Nephron (organoid): ENCODE results near the gene UTS2R.
"Not testable (repeated sequence)": the region's sequence is repeated elsewhere in the genome, so short reads cannot be mapped to it uniquely, and the experiment has no call there.

ENCODE experiments used
- H3K27ac Mint-ChIP-seq, 3 experiments: 2 replicates each; pipeline ENCODE4 v1.8.0; 2020; ENCODE audit warnings: mixed read lengths in 3 of 3, mild to moderate bottlenecking in 2 of 3, moderate library complexity in 1 of 3
- H3K27me3 Mint-ChIP-seq: 2 replicates; pipeline ENCODE4 v1.8.0; 2021; ENCODE audit warnings: low read depth, mild to moderate bottlenecking, moderate library complexity, mixed read lengths
- H3K36me3 Mint-ChIP-seq: 2 replicates; pipeline ENCODE4 v1.8.0; 2020; ENCODE audit warnings: low read depth, mixed read lengths
- H3K4me1 Mint-ChIP-seq: 2 replicates; pipeline ENCODE4 v1.8.0; 2020; ENCODE audit warnings: mixed read lengths
- H3K4me3 Mint-ChIP-seq, 3 experiments: 2 replicates each; pipeline ENCODE4 v1.8.0; 2020; ENCODE audit warnings: mild to moderate bottlenecking in 3 of 3, mixed read lengths in 3 of 3, moderate library complexity in 2 of 3
- H3K9me3 Mint-ChIP-seq: 2 replicates; pipeline ENCODE4 v1.8.0; 2020; ENCODE audit warnings: mixed read lengths
- CTCF ChIP-seq, 3 experiments: fragments of 200-600 bp; sonication (generic); IDR thresholded peaks; one replicate each; pipeline ENCODE4 v1.5.0; 2021; ENCODE audit warnings: antibody characterized with exemption in 3 of 3; ENCODE audit not compliant: unreplicated experiment in 3 of 3

The UTS2R gene

DNA sequence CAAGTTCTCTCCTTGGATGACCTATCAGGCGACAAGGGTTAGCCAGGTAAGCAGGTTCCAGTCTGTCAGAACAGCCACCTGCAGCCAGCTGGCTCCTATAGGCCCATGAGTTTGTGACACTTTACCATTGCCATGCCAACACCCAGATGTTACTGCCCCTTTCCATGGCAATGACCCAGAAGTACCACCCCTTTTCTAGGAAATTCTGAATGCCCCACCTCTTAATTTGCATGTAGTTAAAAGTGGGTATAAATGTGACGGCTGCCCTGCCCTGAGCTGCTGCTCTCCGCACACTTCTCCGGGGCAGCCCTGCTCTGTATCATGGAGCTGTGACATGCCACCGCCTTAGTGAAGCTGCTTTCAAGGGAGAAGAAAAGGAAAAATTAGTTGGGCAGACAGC is 28.0 kb upstream of the UTS2R start:
- Mint-ChIP-seq H3K27ac (peak overlapping the region; percentile 8 to 85 (median 85)), H3K9me3 (peaks cover 14% of the 10 kb centered on the region), H3K27me3 (peaks cover 12% of the 10 kb centered on the region), H3K4me3 (no peak overlapping the region), H3K4me1 (peaks cover 34% of the 10 kb centered on the region), H3K36me3 (peaks cover 3% of the 10 kb centered on the region)
- no peak for TF ChIP-seq CTCF (IDR thresholded peaks at IDR 0.05; ENCODE audit: unreplicated experiment in 3 of 3)

GRCh38 chr17:82344175-82344907 is 27.2 kb upstream of the UTS2R start:
- Mint-ChIP-seq H3K4me3 (no peak overlapping the region), H3K27me3 (peaks cover 5% of the 10 kb centered on the region), H3K4me1 (peaks cover 34% of the 10 kb centered on the region), H3K9me3 (peaks cover 11% of the 10 kb centered on the region), H3K27ac (peak overlapping the region in 2 of 3 experiments; percentile 87 to 91), H3K36me3 (peaks cover 3% of the 10 kb centered on the region)
- TF ChIP-seq CTCF (IDR thresholded peaks at IDR 0.05; ENCODE audit: unreplicated experiment in 3 of 3), result no peak

DNA sequence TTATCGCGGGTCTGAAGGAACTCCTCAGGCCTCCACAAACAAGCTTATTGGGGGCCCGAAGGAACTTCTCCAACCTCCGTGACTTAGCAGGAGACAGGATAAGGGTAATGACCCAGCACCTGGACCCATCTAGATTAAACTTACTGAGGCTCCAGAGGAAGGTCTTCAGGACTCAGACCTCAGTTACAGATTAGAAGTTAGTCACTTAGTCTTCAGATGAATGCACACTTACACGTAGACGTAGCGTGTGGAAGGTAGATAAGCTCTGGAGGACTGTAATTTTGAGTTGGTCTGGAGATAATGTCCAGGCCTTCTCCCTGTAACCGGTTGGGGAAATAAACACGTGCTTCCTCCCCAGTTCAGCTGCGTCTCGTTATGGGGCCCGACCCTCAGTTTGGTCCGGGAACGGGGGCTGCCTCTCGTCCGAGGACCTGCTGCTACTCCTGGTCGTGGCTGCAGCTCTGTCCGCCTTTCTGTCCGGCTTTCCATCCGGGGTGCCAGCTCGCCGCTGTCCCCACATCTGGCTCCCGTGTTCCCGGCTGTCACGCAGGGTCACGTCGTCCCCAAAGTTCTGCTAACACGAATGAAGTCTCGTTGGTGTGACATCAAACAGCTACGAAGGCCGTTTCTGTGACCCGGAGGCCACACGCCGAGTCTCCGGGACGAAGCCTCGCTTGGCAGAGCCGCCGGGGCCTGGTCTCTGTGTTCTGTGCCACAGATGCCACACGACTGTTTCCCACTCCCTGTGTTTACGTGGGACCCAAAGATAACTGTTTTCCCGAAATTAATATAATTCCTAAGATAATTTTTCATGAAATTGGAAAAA is 26.2 kb upstream of the UTS2R start:
- Mint-ChIP-seq H3K9me3 (peaks cover 11% of the 10 kb centered on the region), H3K4me1 (peaks cover 37% of the 10 kb centered on the region), H3K36me3 (peaks cover 3% of the 10 kb centered on the region), H3K27me3 (peaks cover 3% of the 10 kb centered on the region), H3K27ac (peak overlapping the region in 2 of 3 experiments; percentile 87 to 91), H3K4me3 (no peak overlapping the region)
- TF ChIP-seq CTCF (IDR thresholded peaks at IDR 0.05; ENCODE audit: unreplicated experiment in 3 of 3), result no peak

DNA sequence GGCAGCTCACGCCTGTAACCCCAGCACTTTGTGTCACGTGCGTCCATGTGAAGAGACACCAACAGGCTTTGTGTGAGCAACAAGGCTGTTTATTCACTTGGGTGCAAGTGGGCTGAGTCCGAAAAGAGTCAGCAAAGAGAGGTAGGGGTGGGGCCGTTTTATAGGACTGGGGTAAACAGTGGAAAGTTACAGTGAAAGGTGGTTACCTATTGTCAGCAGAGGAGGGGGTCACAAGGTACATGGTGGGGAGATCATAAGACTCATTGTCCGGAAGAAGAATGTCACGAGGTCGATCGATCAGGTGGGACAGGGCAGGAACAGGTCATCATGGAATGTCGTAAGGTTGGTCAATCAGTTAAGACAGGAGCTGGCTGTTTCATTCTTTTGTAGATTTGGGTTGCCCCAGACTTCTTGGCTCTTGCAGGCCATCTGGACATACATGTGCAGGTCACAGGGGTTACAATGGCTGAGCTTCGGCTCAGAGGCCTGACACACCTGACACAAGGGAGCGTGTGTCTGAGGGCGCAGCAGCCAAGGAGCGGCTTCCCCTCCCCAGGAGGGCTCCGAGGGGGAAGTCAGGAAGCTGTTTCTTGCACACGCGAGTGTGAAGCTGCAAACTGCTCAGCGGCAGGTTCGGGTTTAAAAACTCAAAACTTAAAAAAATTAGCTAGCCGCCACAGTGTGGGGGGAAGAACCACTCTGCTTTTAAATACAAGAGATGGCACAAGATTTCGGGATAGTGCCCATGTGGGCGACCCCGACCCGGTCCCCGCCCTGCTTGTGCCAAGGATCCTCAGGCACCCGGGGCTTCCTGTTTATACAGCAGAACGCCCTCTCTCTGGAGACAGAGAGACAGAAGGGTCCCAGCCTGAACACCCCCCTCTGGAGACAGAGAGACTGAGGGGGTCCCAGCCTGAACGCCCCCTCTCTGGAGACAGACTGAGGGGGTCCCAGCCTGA is 24.9 kb upstream of the UTS2R start:
- Mint-ChIP-seq H3K9me3 (peaks cover 7% of the 10 kb centered on the region), H3K27ac (peak overlapping the region; percentile 34 to 82 (median 61)), H3K4me1 (peaks cover 42% of the 10 kb centered on the region), H3K27me3 (no peaks in the 10 kb centered on the region), H3K4me3 (no peak overlapping the region), H3K36me3 (peaks cover 3% of the 10 kb centered on the region)
- TF ChIP-seq CTCF (IDR thresholded peaks at IDR 0.05; ENCODE audit: unreplicated experiment in 3 of 3), result no peak

DNA sequence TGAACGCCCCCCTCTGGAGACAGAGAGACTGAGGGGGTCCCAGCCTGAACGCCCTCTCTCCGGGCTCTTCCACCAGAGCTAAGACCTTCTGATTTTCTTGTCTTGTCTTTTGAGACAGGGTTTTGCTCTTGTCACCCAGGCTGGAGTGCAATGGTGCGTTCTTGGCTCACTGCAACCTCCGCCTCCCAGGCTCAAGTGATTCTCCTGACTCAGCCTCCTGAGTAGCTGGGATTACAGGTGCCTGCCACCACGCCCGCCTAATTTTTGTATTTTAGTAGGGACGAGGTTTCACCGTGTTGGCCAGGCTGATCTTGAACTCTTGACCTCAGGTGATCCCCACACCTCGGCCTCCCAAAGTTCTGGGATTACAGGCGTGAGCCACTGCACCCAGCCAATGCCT is 23.6 kb upstream of the UTS2R start:
- Mint-ChIP-seq H3K27ac (peak overlapping the region; percentile 82 to 95 (median 83)), H3K4me1 (peaks cover 40% of the 10 kb centered on the region)
- H3K36me3 Mint-ChIP-seq, H3K9me3 Mint-ChIP-seq, H3K4me3 Mint-ChIP-seq, H3K27me3 Mint-ChIP-seq: not testable (repeated sequence)

GRCh38 chr17:82348434-82348833 is 23.1 kb upstream of the UTS2R start:
- no peaks in the 10 kb centered on the region for H3K36me3 Mint-ChIP-seq
- H3K4me3 Mint-ChIP-seq, result peak overlapping the region; percentile 7 to 54 (median 24)
- H3K27me3 Mint-ChIP-seq, result peaks cover 3% of the 10 kb centered on the region
- peaks cover 36% of the 10 kb centered on the region for H3K4me1 Mint-ChIP-seq
- no peak for TF ChIP-seq CTCF (IDR thresholded peaks at IDR 0.05; ENCODE audit: unreplicated experiment in 3 of 3)
- H3K9me3 Mint-ChIP-seq, result no peaks in the 10 kb centered on the region
- peak overlapping the region; percentile 82 to 95 (median 83) for H3K27ac Mint-ChIP-seq
